ENCODE data around the gene THAP3.

THAP3 gene, protein sequence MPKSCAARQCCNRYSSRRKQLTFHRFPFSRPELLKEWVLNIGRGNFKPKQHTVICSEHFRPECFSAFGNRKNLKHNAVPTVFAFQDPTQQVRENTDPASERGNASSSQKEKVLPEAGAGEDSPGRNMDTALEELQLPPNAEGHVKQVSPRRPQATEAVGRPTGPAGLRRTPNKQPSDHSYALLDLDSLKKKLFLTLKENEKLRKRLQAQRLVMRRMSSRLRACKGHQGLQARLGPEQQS

DNA sequence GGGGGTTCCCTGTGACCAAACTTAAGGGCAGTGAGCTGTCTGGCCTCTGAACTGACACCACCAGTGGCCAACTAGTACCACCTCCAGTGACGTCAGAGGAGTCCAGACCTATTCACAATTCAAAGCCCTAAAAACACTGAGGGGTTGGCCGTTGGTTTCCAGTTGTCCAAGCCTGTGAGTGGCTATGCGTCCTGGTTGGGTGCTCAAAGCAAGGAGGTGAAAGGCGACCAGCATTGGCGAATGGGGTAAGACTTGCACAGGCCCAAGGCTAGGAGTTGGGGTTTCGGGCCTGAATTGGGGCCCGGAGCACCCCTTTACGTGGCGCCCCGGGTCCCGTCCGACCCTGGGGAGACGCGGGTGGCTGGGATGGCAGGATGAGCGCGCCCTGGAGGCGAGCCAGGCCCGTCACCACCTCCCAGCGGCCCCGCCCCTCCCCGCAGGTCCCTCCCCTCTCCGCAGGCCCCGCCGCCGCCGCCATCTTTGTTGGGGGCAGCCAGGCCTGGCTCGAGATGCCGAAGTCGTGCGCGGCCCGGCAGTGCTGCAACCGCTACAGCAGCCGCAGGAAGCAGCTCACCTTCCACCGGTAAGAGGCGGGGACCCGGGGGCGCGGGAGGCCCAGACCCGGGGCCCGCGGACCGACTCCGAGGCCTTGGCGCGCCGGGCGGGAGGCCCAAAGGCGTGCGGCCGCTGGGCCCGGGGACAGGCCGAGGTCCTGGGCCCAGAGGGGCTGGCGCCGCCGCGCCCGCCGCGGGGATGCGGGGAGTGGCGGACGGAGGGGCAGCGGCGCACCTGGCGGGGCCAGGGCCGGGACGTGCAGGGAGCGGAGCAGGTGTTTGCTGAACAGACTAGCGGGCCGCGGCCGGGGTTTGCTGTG is at the start of gene THAP3:
Gene THAP3, plus strand, starts transcription at position 159 of the 874 bp plus-strand sequence. Its CDS starts 351 bp downstream, at position 510.
- peak; percentile 69 for DNase-seq (ENCODE audit: low read depth)

DNA sequence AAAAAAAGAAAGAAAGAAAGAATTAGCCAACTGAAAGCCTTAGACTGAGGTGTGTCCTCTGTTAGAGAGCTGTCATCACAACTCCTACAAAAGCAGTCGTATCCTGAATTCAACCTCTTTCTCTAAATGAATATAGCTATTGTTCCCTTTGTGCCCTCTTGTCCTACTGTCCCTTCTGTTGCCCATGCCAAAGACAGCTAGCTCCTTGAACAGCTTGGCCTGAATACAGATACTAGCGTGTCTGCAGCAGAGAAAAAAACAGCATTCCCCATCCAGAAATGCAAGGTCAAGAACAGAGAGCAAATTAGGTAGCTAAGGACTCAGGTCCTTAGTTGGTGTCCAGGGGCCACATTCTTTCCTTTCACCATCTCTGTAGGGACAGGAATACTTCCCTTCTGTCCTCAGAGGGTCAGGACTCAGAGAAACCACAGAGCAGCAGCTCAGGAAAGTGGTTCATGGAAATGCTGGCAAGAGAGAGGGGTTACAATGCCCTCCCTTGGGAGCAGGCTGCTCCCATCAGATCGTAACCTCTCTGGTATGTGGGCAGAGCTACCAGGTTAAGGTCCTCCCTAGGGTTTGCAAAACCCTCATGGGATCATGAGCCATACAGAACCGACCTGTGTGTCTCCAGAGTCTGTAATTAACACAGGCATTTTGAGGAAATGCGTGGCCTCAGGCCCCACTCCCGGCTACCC is 46.7 kb upstream of the THAP3 start:
- DNase-seq (ENCODE audit: low read depth), result no peak

DNA sequence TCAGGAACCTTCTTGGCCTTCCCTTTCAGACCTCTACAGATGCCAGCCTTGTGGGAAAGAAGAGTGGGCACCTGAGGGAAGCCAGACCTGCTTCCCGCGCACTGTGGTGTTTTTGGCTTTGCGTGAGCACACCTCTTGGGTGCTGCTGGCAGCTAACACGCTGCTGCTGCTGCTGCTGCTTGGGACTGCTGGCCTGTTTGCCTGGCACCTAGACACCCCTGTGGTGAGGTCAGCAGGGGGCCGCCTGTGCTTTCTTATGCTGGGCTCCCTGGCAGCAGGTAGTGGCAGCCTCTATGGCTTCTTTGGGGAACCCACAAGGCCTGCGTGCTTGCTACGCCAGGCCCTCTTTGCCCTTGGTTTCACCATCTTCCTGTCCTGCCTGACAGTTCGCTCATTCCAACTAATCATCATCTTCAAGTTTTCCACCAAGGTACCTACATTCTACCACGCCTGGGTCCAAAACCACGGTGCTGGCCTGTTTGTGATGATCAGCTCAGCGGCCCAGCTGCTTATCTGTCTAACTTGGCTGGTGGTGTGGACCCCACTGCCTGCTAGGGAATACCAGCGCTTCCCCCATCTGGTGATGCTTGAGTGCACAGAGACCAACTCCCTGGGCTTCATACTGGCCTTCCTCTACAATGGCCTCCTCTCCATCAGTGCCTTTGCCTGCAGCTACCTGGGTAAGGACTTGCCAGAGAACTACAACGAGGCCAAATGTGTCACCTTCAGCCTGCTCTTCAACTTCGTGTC is 45.9 kb upstream of the THAP3 start:
- no peak for DNase-seq (ENCODE audit: low read depth)

DNA sequence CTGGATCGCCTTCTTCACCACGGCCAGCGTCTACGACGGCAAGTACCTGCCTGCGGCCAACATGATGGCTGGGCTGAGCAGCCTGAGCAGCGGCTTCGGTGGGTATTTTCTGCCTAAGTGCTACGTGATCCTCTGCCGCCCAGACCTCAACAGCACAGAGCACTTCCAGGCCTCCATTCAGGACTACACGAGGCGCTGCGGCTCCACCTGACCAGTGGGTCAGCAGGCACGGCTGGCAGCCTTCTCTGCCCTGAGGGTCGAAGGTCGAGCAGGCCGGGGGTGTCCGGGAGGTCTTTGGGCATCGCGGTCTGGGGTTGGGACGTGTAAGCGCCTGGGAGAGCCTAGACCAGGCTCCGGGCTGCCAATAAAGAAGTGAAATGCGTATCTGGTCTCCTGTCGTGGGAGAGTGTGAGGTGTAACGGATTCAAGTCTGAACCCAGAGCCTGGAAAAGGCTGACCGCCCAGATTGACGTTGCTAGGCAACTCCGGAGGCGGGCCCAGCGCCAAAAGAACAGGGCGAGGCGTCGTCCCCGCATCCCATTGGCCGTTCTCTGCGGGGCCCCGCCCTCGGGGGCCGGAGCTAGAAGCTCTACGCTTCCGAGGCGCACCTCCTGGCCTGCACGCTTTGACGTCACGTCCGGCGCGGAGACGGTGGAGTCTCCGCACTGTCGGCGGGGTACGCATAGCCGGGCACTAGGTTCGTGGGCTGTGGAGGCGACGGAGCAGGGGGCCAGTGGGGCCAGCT is 45.1 kb upstream of the THAP3 start, which contains the start of gene ZBTB48:
Gene ZBTB48, plus strand, starts transcription at position 621 of the 745 bp plus-strand sequence. CDS start 616 bp downstream, outside the sequence.
- peak; percentile 96 for DNase-seq (ENCODE audit: low read depth)

DNA sequence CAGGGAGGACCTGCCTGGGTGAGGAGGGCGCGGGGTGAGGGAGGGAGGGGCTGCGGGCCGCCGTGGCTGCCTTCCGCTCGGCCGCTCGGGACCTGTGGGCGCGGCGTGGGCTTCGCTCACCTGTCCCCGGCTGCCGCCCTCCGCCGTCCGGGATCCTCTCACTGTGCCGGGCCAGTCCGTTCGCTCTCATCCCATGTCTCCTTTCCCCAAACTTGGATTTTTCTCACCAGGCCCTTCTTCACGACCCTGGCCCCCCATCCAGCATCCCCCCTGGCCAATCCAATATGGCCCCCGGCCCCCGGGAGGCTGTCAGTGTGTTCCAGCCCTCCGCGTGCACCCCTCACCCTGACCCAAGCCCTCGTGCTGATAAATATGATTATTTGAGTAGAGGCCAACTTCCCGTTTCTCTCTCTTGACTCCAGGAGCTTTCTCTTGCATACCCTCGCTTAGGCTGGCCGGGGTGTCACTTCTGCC is 44.5 kb upstream of the THAP3 start:
- DNase-seq (ENCODE audit: low read depth), result no peak

DNA sequence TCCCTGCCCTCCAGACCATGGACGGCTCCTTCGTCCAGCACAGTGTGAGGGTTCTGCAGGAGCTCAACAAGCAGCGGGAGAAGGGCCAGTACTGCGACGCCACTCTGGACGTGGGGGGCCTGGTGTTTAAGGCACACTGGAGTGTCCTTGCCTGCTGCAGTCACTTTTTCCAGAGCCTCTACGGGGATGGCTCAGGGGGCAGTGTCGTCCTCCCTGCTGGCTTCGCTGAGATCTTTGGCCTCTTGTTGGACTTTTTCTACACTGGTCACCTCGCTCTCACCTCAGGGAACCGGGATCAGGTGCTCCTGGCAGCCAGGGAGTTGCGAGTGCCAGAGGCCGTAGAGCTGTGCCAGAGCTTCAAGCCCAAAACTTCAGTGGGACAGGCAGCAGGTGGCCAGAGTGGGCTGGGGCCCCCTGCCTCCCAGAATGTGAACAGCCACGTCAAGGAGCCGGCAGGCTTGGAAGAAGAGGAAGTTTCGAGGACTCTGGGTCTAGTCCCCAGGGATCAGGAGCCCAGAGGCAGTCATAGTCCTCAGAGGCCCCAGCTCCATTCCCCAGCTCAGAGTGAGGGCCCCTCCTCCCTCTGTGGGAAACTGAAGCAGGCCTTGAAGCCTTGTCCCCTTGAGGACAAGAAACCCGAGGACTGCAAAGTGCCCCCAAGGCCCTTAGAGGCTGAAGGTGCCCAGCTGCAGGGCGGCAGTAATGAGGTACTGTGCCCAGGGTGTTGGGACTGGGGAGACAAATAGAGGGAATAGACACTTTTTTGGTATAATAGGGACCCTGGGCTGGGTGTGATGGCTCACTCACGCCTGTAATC is 43.9 kb upstream of the THAP3 start:
- DNase-seq (ENCODE audit: low read depth), result no peak

DNA sequence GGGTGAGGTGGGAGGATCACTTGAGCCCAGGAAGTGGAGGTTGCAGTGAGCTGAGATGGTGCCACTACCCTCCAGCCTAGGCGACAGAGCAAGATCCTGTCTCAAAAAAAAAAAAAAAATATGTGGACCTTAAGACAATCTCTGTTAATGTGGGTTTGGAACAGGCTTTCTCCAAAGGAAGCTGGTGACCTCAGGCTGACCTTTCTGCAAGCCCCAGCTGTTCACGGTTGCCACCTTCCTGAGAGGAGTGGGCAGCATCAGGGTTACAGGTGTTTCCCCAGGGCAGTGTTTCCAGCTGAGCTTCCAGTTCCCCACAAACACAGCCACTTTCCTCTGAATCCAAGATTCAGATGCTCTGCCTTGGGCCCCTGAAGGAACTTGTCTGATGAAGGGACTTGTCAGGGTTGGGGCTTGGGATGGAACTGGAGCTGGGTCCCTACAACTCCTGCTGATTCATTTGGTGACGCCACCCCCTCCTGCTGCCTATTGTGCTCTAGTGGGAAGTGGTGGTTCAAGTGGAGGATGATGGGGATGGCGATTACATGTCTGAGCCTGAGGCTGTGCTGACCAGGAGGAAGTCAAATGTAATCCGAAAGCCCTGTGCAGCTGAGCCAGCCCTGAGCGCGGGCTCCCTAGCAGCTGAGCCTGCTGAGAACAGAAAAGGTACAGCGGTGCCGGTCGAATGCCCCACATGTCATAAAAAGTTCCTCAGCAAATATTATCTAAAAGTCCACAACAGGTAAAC is 42.9 kb upstream of the THAP3 start:
- no peak for DNase-seq (ENCODE audit: low read depth)

DNA sequence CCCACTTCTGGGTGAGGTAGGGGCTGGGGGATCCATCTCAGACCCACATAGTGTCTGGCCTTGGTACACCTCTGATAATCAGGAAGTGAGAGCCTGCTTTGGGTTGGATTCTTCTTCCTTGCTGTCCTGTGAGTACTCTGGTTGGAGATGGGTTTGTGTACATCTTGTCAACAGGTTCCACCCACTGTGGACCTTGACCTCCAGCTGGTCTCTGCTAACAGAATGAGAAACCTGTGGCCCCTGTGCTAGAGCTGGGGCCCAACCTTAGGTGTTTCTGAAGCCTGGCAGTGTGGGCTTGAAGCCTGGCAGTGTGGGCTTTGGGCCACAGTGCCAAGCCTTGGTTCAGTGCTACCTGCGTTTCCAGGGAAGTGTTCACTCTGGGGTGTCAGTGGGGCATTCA is 42.3 kb upstream of the THAP3 start:
- DNase-seq (ENCODE audit: low read depth), result no peak

DNA sequence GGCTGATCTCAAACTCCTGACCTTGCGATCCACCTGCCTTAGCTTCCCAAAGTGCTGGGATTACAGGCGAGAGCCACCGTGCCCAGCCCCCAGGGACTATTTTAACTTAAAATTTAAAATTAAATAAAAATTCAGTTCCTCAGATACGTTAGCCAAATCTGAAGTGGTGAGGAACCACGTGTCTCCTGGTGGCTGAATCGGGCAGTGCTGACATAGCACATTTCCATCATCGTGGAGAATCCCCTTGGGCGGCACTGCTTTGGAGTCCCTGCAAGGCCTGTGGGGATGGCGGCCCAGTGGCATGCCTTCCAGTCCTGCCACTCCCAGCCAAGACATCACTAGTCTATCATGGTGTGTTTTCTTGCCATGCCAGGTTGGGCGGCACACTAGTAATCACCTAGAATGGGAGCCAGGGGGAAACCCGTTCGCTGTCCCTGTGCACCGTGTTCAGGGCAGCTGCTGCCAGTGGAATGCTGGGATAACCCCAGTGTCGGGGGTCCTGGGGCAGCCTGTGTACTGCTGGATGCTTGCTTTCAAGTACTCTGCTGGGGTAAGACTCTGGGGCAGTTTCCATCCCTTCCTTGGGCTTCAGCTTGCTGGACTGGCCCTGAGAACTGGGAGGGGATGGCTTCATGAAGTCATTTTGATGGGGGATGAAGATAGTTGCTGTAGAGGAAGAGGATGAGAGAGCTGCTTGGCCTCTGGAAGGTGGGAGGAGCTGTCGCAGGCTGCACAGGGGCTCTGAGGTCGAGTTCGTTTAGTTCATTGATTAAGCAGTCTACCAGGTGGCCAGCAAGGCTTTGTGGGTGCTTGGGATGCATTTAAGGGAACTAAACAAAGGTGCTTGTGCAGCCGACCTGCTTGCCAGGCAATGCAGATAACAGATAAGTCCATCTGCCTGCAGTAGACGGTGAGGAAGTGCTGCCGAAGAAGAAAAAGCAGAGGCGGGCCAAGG is 40.3 kb upstream of the THAP3 start:
- DNase-seq (ENCODE audit: low read depth), result no peak

DNA sequence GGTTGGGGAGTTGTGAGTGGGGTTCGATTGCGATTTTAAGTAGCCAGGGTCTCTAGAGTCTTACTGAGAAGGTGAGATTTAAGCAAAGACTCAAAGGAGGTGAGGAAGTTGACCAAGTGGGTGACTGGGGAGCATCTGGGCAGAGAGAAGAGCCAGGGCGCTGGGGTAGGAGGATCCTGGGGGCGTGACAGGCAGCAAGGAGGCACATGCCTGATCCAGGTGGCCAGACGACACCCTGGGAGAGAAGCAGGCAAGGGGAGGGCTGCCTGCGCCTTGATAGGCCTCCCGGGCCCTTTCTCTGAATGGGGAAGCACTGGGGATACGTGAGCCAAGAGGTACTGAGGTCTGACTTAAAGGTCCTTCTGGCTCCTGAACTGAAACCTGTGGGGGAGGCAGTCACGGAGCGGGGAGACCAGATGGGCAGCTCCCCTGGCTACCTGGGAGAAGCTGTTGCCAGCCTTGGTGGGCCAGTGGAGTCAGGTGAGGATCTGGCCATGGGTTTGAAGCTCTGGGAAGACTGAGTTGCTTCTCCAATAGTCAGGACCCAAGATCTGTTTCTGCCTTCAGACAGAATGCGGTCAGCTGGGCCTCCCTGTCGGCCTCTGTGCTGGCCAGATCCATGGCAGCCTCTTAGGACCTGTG is 39.5 kb upstream of the THAP3 start:
- DNase-seq (ENCODE audit: low read depth), result no peak

DNA sequence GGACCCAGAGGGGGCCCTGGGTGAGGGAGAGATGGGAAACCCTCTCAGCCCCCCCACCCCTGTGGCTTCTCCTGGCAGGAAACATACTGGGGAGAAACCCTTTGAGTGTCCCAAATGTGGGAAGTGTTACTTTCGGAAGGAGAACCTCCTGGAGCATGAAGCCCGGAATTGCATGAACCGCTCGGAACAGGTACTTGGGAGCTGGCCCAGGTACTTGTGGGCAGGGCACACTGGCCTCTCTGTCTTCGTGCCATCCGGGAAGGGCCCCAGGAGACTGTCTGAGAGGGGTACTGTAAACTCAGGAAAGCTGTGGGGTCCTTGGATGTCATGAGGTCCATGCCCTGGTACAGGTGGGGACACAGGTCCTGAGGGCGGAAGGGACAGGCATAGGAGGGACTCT is 38.8 kb upstream of the THAP3 start:
- no peak for DNase-seq (ENCODE audit: low read depth)

DNA sequence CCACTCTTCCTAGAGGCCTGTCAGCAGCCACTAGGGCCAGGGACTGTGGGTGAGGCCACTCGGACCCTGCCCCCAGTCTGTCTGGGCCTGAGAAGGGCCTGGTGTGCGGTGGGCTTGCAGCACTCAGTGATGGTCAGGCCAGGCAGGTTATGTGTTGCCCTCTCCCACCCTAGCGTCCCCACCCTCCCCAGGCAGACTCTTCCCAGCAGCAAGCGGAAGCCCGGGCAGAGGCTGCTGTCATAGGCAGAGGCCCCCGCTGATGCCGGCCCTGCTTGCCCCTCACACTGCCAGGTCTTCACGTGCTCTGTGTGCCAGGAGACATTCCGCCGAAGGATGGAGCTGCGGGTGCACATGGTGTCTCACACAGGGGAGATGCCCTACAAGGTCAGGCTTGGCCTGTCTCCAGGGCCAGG is 38.3 kb upstream of the THAP3 start:
- no peak for DNase-seq (ENCODE audit: low read depth)

DNA sequence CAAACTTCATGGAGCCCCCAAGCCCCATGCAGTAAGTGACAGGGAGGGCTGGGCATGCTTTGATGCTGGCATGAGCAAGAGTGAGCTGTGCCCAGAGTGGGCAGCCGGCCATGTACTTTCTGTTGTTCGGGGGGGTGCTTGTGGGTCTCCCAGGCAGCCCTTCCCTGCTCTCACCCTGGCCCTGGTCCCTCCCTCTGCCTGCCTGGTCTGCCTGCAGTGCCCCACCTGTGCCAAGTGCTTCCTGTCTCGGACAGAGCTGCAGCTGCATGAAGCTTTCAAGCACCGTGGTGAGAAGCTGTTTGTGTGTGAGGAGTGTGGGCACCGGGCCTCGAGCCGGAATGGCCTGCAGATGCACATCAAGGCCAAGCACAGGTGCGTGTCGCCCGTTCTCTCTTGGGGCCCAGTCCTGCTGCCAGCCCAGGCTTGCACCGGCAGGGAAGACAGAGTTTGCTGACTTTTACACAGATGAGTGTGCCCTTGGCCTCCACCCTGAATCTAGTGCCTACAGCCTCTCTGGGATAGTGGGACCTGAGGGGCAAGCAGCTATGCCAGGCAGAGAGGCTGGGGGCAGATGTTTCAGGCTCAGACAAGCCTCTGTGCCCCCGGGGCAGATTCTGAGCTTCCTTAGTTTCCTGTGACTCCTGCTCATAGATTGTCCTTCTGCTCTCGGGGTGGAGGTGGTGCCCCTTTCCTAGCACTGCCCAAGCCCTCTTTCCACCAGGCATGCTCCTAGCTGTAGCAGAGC is 37.2 kb upstream of the THAP3 start:
- DNase-seq (ENCODE audit: low read depth), result no peak

DNA sequence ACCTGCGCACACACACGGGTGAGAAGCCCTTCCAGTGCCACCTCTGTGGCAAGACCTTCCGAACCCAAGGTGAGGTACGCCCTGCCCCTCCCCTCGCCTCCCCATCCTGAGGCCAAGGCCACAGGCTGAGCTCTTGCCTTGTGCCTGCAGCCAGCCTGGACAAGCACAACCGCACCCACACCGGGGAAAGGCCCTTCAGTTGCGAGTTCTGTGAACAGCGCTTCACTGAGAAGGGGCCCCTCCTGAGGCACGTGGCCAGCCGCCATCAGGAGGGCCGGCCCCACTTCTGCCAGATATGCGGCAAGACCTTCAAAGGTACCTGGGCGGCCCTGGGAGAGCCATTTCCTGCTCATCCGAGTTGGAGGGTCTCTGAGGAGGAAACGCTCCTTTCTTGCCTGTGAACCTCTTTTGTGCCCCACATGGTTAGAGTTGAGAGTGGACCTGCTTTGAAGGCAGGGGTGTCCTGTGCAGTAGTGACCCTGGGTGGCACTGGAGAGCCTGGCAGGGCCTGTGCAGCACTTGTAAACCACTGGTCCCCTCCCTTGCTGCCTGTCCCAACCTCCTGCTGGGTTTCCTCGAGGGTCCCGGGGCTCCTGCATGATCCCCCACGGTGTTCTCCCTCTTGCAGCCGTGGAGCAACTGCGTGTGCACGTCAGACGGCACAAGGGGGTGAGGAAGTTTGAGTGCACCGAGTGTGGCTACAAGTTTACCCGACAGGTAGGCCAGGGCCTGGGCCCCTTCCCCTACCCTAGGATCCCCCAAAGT is 36.4 kb upstream of the THAP3 start:
- no peak for DNase-seq (ENCODE audit: low read depth)

DNA sequence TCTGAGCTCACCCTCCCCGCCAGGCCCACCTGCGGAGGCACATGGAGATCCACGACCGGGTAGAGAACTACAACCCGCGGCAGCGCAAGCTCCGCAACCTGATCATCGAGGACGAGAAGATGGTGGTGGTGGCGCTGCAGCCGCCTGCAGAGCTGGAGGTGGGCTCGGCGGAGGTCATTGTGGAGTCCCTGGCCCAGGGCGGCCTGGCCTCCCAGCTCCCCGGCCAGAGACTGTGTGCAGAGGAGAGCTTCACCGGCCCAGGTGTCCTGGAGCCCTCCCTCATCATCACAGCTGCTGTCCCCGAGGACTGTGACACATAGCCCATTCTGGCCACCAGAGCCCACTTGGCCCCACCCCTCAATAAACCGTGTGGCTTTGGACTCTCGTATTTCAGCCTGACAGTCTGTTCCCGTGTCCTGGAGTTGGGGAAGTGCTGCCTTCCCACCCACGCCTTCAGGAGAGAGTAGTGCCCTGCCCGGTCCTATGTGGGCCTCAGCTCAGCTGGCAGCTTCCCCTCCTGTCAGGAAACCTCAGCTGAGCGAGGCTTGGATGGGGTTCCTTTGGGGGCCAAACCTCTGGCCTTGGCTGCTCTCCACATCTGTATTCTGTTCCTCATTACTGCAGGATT is 35.7 kb upstream of the THAP3 start:
- DNase-seq (ENCODE audit: low read depth), result no peak

DNA sequence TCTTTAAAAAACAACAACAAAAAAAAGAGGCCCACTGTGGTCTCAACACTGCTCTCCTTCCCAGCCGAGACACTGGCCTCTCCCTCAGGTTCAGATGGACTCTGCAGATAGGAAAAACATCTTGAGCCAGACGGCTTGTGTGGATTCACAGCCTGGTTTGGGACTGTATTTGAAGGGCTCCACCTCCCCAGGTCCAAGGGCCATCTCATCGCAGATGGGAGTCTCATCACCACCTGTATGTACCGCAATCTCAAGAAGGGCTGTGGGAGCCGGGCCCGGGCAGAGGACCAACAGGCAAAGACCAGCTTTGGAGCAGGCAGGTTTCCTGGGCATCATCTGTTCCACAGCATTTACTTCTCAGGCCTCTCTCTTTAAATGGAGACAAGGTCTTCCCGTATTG is 34.6 kb upstream of the THAP3 start:
- no peak for DNase-seq (ENCODE audit: low read depth)
